Measurements from ENCODE around the gene SCAF1.

DNA sequence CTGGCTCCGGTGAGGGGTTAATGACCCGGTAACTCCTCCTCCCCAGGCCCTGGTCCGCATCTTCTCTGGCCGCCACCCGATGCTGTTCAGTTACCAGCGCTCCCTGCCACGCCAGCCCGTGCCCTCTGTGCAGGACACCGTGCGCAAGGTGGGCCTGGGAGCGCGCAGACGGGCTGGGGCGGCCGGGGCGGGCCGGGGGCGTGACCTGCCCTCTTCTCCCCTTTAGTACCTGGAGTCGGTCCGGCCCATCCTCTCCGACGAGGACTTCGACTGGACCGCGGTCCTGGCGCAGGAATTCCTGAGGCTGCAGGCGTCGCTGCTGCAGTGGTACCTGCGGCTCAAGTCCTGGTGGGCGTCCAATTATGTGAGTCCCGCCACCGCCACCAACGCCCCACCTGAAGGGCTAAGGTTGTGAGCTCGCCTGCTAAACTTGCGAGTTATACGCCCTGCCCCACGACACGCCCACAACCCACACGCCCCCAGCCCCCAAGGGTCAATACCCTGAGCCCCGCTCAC is 59.3 kb downstream of the SCAF1 start:
- no peak for TF ChIP-seq POLR2A (IDR thresholded peaks at IDR 0.05)
- TF ChIP-seq, protein P1, sequence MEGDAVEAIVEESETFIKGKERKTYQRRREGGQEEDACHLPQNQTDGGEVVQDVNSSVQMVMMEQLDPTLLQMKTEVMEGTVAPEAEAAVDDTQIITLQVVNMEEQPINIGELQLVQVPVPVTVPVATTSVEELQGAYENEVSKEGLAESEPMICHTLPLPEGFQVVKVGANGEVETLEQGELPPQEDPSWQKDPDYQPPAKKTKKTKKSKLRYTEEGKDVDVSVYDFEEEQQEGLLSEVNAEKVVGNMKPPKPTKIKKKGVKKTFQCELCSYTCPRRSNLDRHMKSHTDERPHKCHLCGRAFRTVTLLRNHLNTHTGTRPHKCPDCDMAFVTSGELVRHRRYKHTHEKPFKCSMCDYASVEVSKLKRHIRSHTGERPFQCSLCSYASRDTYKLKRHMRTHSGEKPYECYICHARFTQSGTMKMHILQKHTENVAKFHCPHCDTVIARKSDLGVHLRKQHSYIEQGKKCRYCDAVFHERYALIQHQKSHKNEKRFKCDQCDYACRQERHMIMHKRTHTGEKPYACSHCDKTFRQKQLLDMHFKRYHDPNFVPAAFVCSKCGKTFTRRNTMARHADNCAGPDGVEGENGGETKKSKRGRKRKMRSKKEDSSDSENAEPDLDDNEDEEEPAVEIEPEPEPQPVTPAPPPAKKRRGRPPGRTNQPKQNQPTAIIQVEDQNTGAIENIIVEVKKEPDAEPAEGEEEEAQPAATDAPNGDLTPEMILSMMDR (IDR thresholded peaks at IDR 0.05 in 8 of 11, conservative IDR thresholded peaks at IDR 0.05 in 3 of 11), result no peak
